ENCODE results near the gene SMAD7.

DNA sequence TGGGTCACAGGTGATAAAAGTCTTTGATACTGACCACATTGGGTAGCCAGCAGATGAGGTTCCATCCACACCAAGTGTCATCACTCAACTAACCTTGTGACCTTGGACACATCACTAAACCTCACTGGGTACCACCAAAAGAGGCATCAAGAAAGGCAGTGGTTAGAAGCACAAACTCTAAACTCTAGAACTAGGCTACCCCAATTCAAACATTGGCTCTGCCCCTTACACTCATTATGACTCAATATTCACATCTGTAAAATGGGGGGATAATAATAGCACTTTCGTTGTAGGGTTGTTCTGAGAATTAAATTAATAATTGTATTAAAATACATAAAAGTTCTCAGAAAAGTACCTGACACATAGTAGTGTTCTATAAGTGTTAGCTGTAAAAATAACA lies 15.8 kb upstream of the SMAD7 start:
- TF ChIP-seq ESRRA (IDR thresholded peaks at IDR 0.05; ENCODE audit: borderline replicate concordance, low read length) (no peak), HMGXB4 (CRISPR knock-in tag; IDR thresholded peaks at IDR 0.05; ENCODE audit: borderline replicate concordance) (no peak), NPAS2 (CRISPR knock-in tag; IDR thresholded peaks at IDR 0.05; ENCODE audit: borderline replicate concordance) (no peak), RAD21 (conservative IDR thresholded peaks at IDR 0.05 in 1 of 2, IDR thresholded peaks at IDR 0.05 in 1 of 2) (no peak), CTCF (IDR thresholded peaks at IDR 0.05) (no peak)

All from A549 (cell line).